Small intestine (tissue), 7 donors: ENCODE data around the gene SFXN5. TPM values are rescaled to one million over a fixed set of nuclear protein-coding genes. Genes with fewer than 3 reads are reported as not detected.

ENCODE experiments used
- DNase-seq, 2 donors: peaks; one replicate each; pipeline versions ENCODE4 v3.0.0 to v3.0.0-alpha.2; 2013
- FAIRE-seq: peaks from 2 replicates; lab custom pipeline; 2012; peaks lifted over from hg19 to GRCh38; lab: Jason Lieb, UNC
- H3K27ac ChIP-seq, 3 donors: one replicate each; pipeline ENCODE4 v1.5.1; 2013; ENCODE audit warnings: low read length in 2 of 3, mild to moderate bottlenecking in 2 of 3, control low read depth in 1 of 3, inconsistent platforms in 1 of 3, low read depth in 1 of 3, moderate library complexity in 1 of 3
- H3K27me3 ChIP-seq, 3 donors: one replicate each; pipeline ENCODE4 v1.6.1; 2013; ENCODE audit warnings: low read length in 3 of 3, inconsistent platforms in 1 of 3; ENCODE audit not compliant: control insufficient read depth in 3 of 3, insufficient read depth in 3 of 3
- H3K36me3 ChIP-seq, 3 donors: one replicate each; pipeline ENCODE4 v1.6.1; 2013; ENCODE audit warnings: low read length in 3 of 3, inconsistent platforms in 1 of 3, low read depth in 1 of 3, mild to moderate bottlenecking in 1 of 3, moderate library complexity in 1 of 3; ENCODE audit not compliant: control insufficient read depth in 3 of 3, insufficient read depth in 2 of 3
- H3K4me1 ChIP-seq, 3 donors: one replicate each; pipeline ENCODE4 v1.6.1; 2013; ENCODE audit warnings: low read length in 2 of 3, inconsistent platforms in 1 of 3, low read depth in 1 of 3, mild to moderate bottlenecking in 1 of 3, moderate library complexity in 1 of 3; ENCODE audit not compliant: control insufficient read depth in 3 of 3, insufficient read depth in 2 of 3
- H3K4me3 ChIP-seq, 3 donors: one replicate each; pipeline ENCODE4 v1.5.1; 2013; ENCODE audit warnings: low read length in 3 of 3, control low read depth in 1 of 3, inconsistent platforms in 1 of 3, low read depth in 1 of 3, mild to moderate bottlenecking in 1 of 3, moderate library complexity in 1 of 3
- H3K9me3 ChIP-seq, 2 donors: one replicate each; pipeline ENCODE4 v1.6.1; 2013; ENCODE audit warnings: low read depth in 1 of 2, low read length in 1 of 2; ENCODE audit not compliant: control insufficient read depth in 2 of 2, insufficient read depth in 1 of 2
- WGBS, 3 donors: extraction: QIAGEN DNeasy Blood & Tissue Kit; methylation state at CpG; one replicate each; pipeline ENCODE4 v1.1.7; 2013; 5-methylcytosine and 5-hydroxymethylcytosine counted together
- polyA plus RNA-seq, 4 donors: library from polyadenylated mRNA; stranded (reverse) in 3 of 4; unstranded in 1 of 4; fragments of 200-250 nt in 3 of 4; fragments of 120-200 nt in 1 of 4; gene quantifications; one replicate each; pipeline versions ENCODE4 v1.2.1 to v1.2.3, GENCODE V29; 2013
- donor health status: healthy with polysubstance abuse.
- donor health status: control.
- donor health status: control.
- donor health status: Bipolar disorder and iron deficiency.
- donor health status: healthy.

SFXN5 gene
- polyA plus RNA-seq, 4 donors: 5.4 to 28.5 (median 9.8) TPM

GRCh38 chr2:72963423-72964145 is 107.9 kb downstream of the SFXN5 start:
- no peak for DNase-seq
- no peak for FAIRE-seq
- Histone ChIP-seq H3K36me3 (peaks cover 0 to 55% (median 0%) of the 10 kb centered on the region in 3 donors), H3K9me3 (no peaks in the 10 kb centered on the region), H3K4me1 (no peaks in the 10 kb centered on the region), H3K27ac (no peak overlapping the region), H3K27me3 (no peaks in the 10 kb centered on the region), H3K4me3 (no peak overlapping the region)
- 86 to 94% (median 93%) methylated on average over 9 to 10 of the region's 10 CpGs for WGBS, 3 donors

GRCh38 chr2:72962911-72963310 is 108.6 kb downstream of the SFXN5 start:
- Histone ChIP-seq H3K4me3 (no peak overlapping the region), H3K4me1 (no peaks in the 10 kb centered on the region), H3K9me3 (no peaks in the 10 kb centered on the region), H3K36me3 (peaks cover 0 to 52% (median 0%) of the 10 kb centered on the region in 3 donors), H3K27me3 (no peaks in the 10 kb centered on the region), H3K27ac (no peak overlapping the region)
- FAIRE-seq (no peak), DNase-seq (no peak)
- 82 to 96% (median 86%) methylated on average over 7 of the region's 7 CpGs for WGBS, 3 donors

GRCh38 chr2:72961853-72962468 is 109.6 kb downstream of the SFXN5 start:
- no peaks in the 10 kb centered on the region for H3K9me3 ChIP-seq
- H3K4me1 ChIP-seq: no peaks in the 10 kb centered on the region
- H3K4me3 ChIP-seq: no peak overlapping the region
- peaks cover 0 to 52% (median 0%) of the 10 kb centered on the region in 3 donors for H3K36me3 ChIP-seq
- H3K27me3 ChIP-seq: no peaks in the 10 kb centered on the region
- H3K27ac ChIP-seq: no peak overlapping the region
- WGBS, 3 donors: 73 to 84% (median 78%) methylated on average over 7 to 8 of the region's 8 CpGs
- no peak for DNase-seq
- FAIRE-seq: no peak

GRCh38 chr2:72961036-72961720 is 110.3 kb downstream of the SFXN5 start:
- no peak for FAIRE-seq
- H3K27ac ChIP-seq: no peak overlapping the region
- no peak overlapping the region for H3K4me3 ChIP-seq
- H3K4me1 ChIP-seq: no peaks in the 10 kb centered on the region
- 91 to 94% (median 93%) methylated on average over 26 to 27 of the region's 27 CpGs for WGBS, 3 donors
- H3K36me3 ChIP-seq: peaks cover 0 to 48% (median 0%) of the 10 kb centered on the region in 3 donors
- DNase-seq: no peak
- no peaks in the 10 kb centered on the region for H3K9me3 ChIP-seq
- H3K27me3 ChIP-seq: no peaks in the 10 kb centered on the region

GRCh38 chr2:72959995-72960981 is 111.2 kb downstream of the SFXN5 start:
- Histone ChIP-seq H3K9me3 (no peaks in the 10 kb centered on the region), H3K4me3 (no peak overlapping the region), H3K36me3 (peaks cover 0 to 50% (median 0%) of the 10 kb centered on the region in 3 donors), H3K4me1 (no peaks in the 10 kb centered on the region), H3K27me3 (no peaks in the 10 kb centered on the region), H3K27ac (no peak overlapping the region)
- no peak for FAIRE-seq
- no peak for DNase-seq
- WGBS, 3 donors: 93 to 96% (median 94%) methylated on average over 26 of the region's 26 CpGs

GRCh38 chr2:72959554-72959953 is 112.0 kb downstream of the SFXN5 start:
- no peak for DNase-seq
- no peaks in the 10 kb centered on the region for H3K4me1 ChIP-seq
- no peaks in the 10 kb centered on the region for H3K9me3 ChIP-seq
- no peak overlapping the region for H3K27ac ChIP-seq
- no peak for FAIRE-seq
- 92 to 95% (median 94%) methylated on average over 8 of the region's 8 CpGs for WGBS, 3 donors
- H3K36me3 ChIP-seq: peaks cover 0 to 49% (median 0%) of the 10 kb centered on the region in 3 donors
- no peak overlapping the region for H3K4me3 ChIP-seq
- H3K27me3 ChIP-seq: no peaks in the 10 kb centered on the region

- no peak for FAIRE-seq
- Histone ChIP-seq H3K27me3 (no peaks in the 10 kb centered on the region), H3K27ac (no peak overlapping the region), H3K9me3 (no peaks in the 10 kb centered on the region), H3K4me1 (no peaks in the 10 kb centered on the region), H3K36me3 (peaks cover 0 to 45% (median 0%) of the 10 kb centered on the region in 3 donors), H3K4me3 (no peak overlapping the region)
- DNase-seq: no peak
- WGBS, 3 donors: 95 to 99% (median 98%) methylated on average over 13 of the region's 13 CpGs
Observed at GRCh38 chr2:72958542-72959385, 112.7 kb downstream of the SFXN5 start.
